ENCODE results near the gene REXO1.
A peak's percentile ranks its signal among the peaks of the same experiment; 100 is the strongest.

REXO1 gene

GRCh38 chr19:1814833-1815604 is 33.3 kb downstream of the REXO1 start:
- Histone ChIP-seq H3K9me3 (ENCODE audit: control insufficient read depth, low read length) (no peaks in the 10 kb centered on the region), H3K9ac (ENCODE audit: low read length) (no peak overlapping the region), H3K4me1 (ENCODE audit: control insufficient read depth, insufficient read depth, low read length) (peaks cover 20% of the 10 kb centered on the region), H3K36me3 (ENCODE audit: control insufficient read depth, insufficient read depth, low read length) (peaks cover 3% of the 10 kb centered on the region), H3K27me3 (ENCODE audit: control insufficient read depth, insufficient read depth, low read length) (no peaks in the 10 kb centered on the region), H3K4me3 (ENCODE audit: low read length) (no peak overlapping the region)

GRCh38 chr19:1814391-1814790 is 33.9 kb downstream of the REXO1 start:
- Histone ChIP-seq H3K27me3 (ENCODE audit: control insufficient read depth, insufficient read depth, low read length) (no peaks in the 10 kb centered on the region), H3K9ac (ENCODE audit: low read length) (no peak overlapping the region), H3K4me1 (ENCODE audit: control insufficient read depth, insufficient read depth, low read length) (peaks cover 20% of the 10 kb centered on the region), H3K9me3 (ENCODE audit: control insufficient read depth, low read length) (no peaks in the 10 kb centered on the region), H3K4me3 (ENCODE audit: low read length) (no peak overlapping the region), H3K36me3 (ENCODE audit: control insufficient read depth, insufficient read depth, low read length) (peaks cover 3% of the 10 kb centered on the region)

GRCh38 chr19:1813192-1814182 is 34.8 kb downstream of the REXO1 start:
- H3K4me3 ChIP-seq (ENCODE audit: low read length): no peak overlapping the region
- no peaks in the 10 kb centered on the region for H3K27me3 ChIP-seq (ENCODE audit: control insufficient read depth, insufficient read depth, low read length)
- no peaks in the 10 kb centered on the region for H3K9me3 ChIP-seq (ENCODE audit: control insufficient read depth, low read length)
- peaks cover 20% of the 10 kb centered on the region for H3K4me1 ChIP-seq (ENCODE audit: control insufficient read depth, insufficient read depth, low read length)
- peak overlapping the region; percentile 45 for H3K9ac ChIP-seq (ENCODE audit: low read length)
- H3K36me3 ChIP-seq (ENCODE audit: control insufficient read depth, insufficient read depth, low read length): peaks cover 3% of the 10 kb centered on the region

DNA sequence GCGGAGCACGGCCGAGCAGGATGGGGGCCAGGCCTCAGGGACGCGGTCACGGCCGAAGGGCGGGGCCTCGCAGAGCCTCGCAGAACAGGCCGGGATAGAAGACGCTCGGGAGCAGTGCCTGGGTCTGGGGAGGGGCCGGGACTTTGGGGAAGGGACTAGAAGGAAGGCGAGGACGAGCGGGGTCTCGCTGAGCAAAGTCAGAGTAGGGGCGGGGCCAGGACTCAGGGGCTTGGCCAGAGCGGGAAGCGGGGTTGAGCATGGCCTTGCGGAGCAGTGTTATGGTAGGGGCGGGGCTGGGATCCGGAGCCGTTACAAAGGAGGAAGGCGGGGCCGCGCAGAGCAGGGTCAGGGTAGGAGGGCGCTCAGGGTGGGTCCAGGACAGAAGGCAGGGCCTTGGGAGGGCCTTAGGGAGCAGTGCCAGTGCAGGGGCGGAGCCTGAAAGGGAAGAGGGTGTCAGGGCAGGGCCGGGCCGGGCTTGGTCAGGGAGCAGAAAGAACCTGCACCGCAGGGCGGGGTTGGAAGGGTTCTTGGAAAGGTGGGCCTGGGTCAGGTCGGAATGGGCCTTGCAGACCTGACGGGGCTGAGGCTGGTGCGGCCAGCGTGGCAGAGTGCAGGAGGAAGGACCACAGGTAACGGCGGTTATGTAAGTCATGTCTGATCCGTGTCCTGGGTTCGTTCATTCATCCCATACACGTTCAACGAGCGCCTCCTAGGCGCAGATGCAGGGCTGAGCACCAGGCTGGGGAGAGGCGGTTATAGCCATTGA is 35.7 kb downstream of the REXO1 start:
- Histone ChIP-seq H3K4me1 (ENCODE audit: control insufficient read depth, insufficient read depth, low read length) (peaks cover 20% of the 10 kb centered on the region), H3K36me3 (ENCODE audit: control insufficient read depth, insufficient read depth, low read length) (peaks cover 3% of the 10 kb centered on the region), H3K27me3 (ENCODE audit: control insufficient read depth, insufficient read depth, low read length) (no peaks in the 10 kb centered on the region), H3K9ac (ENCODE audit: low read length) (peak overlapping the region; percentile 45), H3K9me3 (ENCODE audit: control insufficient read depth, low read length) (no peaks in the 10 kb centered on the region), H3K4me3 (ENCODE audit: low read length) (no peak overlapping the region)

- Histone ChIP-seq H3K4me3 (ENCODE audit: low read length) (no peak within 1 kb of the TSS), H3K27me3 (ENCODE audit: control insufficient read depth, insufficient read depth, low read length) (no peaks in the 10 kb centered on the region), H3K9me3 (ENCODE audit: control insufficient read depth, low read length) (no peaks in the 10 kb centered on the region), H3K9ac (ENCODE audit: low read length) (peak within 1 kb of the TSS; percentile 45), H3K4me1 (ENCODE audit: control insufficient read depth, insufficient read depth, low read length) (peaks cover 20% of the 10 kb centered on the region), H3K36me3 (ENCODE audit: control insufficient read depth, insufficient read depth, low read length) (peaks cover 3% of the 10 kb centered on the region)
Observed at GRCh38 chr19:1811942-1812425, 36.3 kb downstream of the REXO1 start, which contains the start of gene ATP8B3. Gene ATP8B3 (minus strand): TSS chr19:1812276. CDS start chr19:1811736, 540 bp downstream.

DNA sequence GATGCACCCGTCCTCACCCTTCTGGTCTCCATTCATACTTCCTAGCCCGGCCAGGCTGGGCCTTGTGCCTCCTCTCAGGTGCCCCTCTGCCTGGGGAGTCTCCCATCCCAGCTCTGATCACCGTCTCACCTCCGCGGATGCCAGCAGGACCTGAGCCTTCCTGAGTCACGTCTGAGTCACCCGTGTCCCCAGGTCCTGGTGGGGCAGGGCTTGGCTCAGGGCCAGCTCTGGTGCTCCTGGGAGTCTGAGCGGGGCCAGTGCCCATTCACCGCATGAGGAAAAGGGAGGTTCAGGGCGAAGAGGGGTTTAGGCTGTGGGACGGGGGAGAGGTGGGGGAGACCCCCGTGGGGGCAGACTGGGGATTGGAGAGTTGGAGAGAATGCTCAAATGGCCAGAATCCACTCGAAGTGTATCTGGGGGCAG is 36.8 kb downstream of the REXO1 start:
- Histone ChIP-seq H3K4me3 (ENCODE audit: low read length) (no peak overlapping the region), H3K9ac (ENCODE audit: low read length) (no peak overlapping the region), H3K36me3 (ENCODE audit: control insufficient read depth, insufficient read depth, low read length) (no peaks in the 10 kb centered on the region), H3K9me3 (ENCODE audit: control insufficient read depth, low read length) (no peaks in the 10 kb centered on the region), H3K27me3 (ENCODE audit: control insufficient read depth, insufficient read depth, low read length) (no peaks in the 10 kb centered on the region), H3K4me1 (ENCODE audit: control insufficient read depth, insufficient read depth, low read length) (peaks cover 20% of the 10 kb centered on the region)

GRCh38 chr19:1810439-1811160 is 37.7 kb downstream of the REXO1 start:
- no peak overlapping the region for H3K4me3 ChIP-seq (ENCODE audit: low read length)
- H3K9me3 ChIP-seq (ENCODE audit: control insufficient read depth, low read length): no peaks in the 10 kb centered on the region
- peaks cover 20% of the 10 kb centered on the region for H3K4me1 ChIP-seq (ENCODE audit: control insufficient read depth, insufficient read depth, low read length)
- H3K36me3 ChIP-seq (ENCODE audit: control insufficient read depth, insufficient read depth, low read length): no peaks in the 10 kb centered on the region
- no peaks in the 10 kb centered on the region for H3K27me3 ChIP-seq (ENCODE audit: control insufficient read depth, insufficient read depth, low read length)
- H3K9ac ChIP-seq (ENCODE audit: low read length): no peak overlapping the region

GRCh38 chr19:1809678-1810077 is 38.6 kb downstream of the REXO1 start:
- Histone ChIP-seq H3K36me3 (ENCODE audit: control insufficient read depth, insufficient read depth, low read length) (no peaks in the 10 kb centered on the region), H3K4me3 (ENCODE audit: low read length) (no peak overlapping the region), H3K9ac (ENCODE audit: low read length) (no peak overlapping the region), H3K27me3 (ENCODE audit: control insufficient read depth, insufficient read depth, low read length) (no peaks in the 10 kb centered on the region), H3K9me3 (ENCODE audit: control insufficient read depth, low read length) (no peaks in the 10 kb centered on the region), H3K4me1 (ENCODE audit: control insufficient read depth, insufficient read depth, low read length) (peaks cover 20% of the 10 kb centered on the region)

GRCh38 chr19:1808395-1808731 is 39.9 kb downstream of the REXO1 start:
- Histone ChIP-seq H3K4me1 (ENCODE audit: control insufficient read depth, insufficient read depth, low read length) (peaks cover 18% of the 10 kb centered on the region), H3K4me3 (ENCODE audit: low read length) (no peak overlapping the region), H3K9me3 (ENCODE audit: control insufficient read depth, low read length) (no peaks in the 10 kb centered on the region), H3K27me3 (ENCODE audit: control insufficient read depth, insufficient read depth, low read length) (no peaks in the 10 kb centered on the region), H3K9ac (ENCODE audit: low read length) (no peak overlapping the region), H3K36me3 (ENCODE audit: control insufficient read depth, insufficient read depth, low read length) (no peaks in the 10 kb centered on the region)

GRCh38 chr19:1807695-1808394 is 40.4 kb downstream of the REXO1 start:
- no peaks in the 10 kb centered on the region for H3K27me3 ChIP-seq (ENCODE audit: control insufficient read depth, insufficient read depth, low read length)
- H3K9ac ChIP-seq (ENCODE audit: low read length): no peak overlapping the region
- H3K4me1 ChIP-seq (ENCODE audit: control insufficient read depth, insufficient read depth, low read length): peaks cover 12% of the 10 kb centered on the region
- H3K4me3 ChIP-seq (ENCODE audit: low read length): no peak overlapping the region
- H3K36me3 ChIP-seq (ENCODE audit: control insufficient read depth, insufficient read depth, low read length): no peaks in the 10 kb centered on the region
- no peaks in the 10 kb centered on the region for H3K9me3 ChIP-seq (ENCODE audit: control insufficient read depth, low read length)

Measured in mucosa of stomach (tissue), 1 donor.